GM18519 (cell line): ENCODE data around the gene CREB3L2.

Source experiments
- ATAC-seq: cut with Tn5 transposase; IDR thresholded peaks from one replicate; pipeline ENCODE4 v1.9.1; 2021; ENCODE audit warnings: mild to moderate bottlenecking, moderate library complexity; ENCODE audit not compliant: unreplicated experiment, low FRiP score

CREB3L2 gene

DNA sequence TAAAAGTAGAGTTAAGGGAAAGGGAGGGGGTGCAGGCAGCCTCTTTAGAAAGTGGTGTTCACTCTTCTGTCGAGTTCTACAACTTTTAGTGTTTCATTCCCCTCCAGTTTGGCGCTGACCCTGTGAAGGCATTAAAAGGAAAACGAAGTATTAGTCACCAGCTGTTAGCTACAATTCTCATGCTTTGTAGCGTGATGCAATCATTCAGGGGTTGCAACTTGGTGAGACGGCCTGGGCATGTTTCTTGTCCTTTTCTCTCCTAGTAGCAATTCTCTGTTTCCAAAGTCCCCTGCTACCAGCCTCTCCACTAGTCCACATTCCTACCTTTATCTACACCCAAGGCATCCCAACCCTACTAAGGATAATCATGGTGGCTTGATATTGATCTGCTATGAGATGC is 121.5 kb downstream of the CREB3L2 start:
- ATAC-seq: no peak

DNA sequence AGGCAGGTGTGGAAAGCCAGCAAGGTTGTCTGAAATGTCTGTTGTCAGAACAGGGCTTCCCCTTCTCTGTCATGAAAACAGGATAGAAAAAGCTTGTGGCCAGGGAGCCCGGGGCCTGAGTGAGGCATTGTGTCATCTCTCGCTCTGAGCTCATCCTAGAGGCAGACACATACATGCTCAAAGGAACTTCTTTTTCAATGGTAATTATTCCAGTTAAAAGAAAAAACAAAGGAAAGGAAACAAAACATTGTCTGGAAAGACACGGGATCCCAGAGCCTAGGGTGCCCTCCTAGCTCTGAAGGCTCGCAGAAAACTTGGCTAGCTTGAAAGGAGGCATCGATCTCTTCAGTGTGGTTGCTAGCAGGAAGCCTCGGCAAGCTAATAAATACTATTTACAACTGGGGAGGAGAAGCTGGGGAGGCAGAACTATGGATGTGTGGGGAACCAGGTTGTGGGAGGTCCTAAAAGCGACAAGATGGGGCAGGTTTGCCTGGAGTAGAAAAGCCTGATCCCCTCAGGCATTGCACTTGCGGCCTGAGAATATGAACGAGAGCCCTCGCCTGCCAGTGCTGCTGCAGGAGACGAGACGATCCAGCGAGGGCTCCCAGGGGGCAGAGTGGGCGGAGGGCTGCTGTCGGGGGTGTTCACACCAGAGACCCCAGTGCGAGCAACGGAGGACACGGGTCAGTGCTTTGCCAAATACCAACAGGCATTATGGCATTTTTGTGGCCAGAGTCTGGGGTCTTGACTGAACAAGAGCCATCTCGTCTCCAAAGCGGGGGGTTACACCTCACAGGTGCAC is 122.3 kb downstream of the CREB3L2 start:
- no peak for ATAC-seq

DNA sequence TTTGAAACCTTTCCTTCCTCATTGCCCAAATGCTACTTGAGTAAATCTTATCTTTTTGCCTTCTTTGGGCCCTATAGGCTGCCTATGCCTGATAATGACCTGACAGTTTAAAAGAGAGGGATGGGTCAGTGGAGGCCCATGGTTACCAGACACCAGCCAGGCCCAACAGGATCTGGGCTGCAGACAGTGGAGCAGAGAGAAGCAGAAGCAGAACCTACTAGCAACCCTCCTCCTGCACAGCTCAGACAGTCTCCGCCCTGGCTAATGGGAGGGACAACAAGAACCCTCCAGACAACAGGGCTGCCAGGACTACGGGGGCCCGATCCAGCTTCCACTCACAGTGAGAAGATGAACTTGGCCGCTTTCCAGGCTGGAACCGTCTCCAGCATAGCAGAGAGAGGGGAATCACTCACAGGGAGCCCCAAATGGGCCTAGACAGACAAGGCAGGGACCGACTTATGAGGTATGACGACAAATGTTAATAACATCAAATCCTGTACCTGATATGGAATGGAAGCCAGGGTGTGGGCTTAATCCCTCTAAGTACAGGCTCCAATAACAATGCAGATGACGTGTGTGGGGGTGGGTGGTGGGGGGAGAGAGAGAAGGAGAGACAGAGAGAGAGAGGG is 123.4 kb downstream of the CREB3L2 start:
- no peak for ATAC-seq

DNA sequence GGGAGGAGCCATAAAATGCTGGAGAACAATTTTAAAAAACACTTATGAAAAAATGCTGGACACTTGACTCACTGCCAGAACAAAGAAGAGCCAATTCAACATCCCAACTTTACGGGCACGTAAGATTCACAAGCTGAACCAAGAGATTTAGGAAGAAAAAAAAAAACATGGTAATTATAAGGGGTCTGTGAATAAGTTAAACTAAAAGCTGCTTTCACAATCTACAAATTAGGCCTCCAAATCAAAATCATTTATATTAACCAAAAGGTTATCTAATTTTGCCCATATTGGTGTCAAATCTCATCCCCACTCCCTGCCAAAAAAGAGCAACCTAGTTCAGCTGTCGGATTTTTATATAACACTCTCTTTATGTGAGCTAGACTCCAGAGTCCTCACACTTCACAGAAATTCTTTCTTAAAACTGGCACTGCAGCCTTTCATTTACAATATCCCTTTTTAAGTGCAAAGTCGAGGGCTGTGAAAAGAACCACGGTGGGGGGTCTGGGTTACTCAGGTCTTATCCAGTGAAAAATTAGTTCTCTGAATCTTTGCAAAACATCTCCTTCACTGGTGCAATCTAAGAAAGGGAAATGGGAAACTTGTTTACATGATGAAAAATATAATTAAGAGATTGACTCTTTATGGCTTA is 124.7 kb downstream of the CREB3L2 start:
- no peak for ATAC-seq

DNA sequence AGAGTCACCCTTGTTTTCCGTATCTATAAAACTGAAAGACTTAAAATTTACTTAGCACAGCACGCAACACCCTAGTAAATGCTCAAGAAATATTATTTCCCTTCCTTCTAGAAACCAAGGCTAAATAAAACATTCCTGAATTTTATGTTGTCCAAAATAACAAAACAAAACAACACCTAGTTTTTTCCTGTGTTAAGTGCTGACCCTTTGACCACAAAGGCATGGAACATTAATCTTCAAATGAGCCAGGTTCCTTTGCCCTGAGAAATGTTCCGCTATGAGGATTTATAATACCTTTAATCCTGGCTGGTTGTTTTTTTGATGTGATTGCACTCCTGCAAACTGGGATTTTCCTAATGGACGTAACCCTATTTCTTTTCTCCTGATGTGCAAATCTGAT is 126.1 kb downstream of the CREB3L2 start:
- ATAC-seq: no peak

DNA sequence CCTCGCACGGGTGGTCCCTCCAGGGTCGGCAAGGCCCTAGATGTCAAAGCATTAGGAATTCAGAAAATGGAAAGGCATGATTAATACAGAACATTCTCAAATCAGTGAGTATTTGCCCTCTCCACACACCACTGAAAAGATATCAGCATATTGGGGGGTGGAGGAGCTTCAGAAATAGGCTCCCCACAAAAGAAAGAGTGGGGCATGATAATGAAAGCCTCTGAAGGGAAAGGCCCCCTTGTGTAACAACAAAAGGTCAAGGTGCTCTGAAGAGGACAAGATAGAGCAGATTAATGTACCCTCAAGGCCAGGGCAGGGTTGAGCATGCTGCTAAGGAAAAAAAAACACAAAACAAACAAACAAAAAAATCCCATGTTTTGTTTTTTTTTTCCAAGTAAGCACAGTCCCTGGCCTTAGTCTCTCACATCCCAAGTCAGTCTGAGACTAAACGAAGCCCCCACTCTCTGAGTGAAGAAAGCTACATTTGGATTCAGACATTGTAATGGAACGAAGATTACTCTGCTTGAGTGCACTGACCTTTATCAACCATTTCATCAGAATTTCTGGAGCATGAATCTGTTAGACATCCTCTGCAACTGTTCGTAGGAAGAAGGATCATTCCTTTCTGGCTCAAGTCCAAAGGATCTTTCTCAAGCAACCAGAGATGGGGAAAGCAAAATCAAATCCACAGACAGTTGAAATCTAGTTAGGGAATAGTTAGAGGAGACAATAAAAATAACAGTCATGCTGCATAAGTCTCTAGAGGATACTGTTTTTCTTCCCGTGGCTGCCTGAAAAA is 127.7 kb downstream of the CREB3L2 start:
- ATAC-seq: no peak

DNA sequence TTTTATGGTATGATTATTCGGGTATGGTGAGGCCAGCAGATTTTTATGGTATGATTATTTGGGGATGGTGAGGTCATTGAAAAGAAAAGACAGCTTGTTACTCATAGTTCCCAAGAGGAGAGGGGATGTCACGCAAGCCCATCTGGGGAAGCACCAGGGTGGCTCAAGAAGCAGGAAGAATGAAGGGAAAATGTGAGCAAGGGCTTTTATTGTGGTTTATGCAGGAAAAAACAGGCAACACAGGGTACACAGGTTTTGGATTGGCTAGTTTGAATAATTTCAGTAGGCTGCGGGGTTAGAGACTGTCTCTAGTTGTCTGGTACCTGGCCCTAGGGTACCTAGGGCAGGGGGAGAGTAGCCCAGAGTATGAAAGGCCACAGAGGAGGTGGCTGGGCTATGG is 128.4 kb downstream of the CREB3L2 start:
- no peak for ATAC-seq

DNA sequence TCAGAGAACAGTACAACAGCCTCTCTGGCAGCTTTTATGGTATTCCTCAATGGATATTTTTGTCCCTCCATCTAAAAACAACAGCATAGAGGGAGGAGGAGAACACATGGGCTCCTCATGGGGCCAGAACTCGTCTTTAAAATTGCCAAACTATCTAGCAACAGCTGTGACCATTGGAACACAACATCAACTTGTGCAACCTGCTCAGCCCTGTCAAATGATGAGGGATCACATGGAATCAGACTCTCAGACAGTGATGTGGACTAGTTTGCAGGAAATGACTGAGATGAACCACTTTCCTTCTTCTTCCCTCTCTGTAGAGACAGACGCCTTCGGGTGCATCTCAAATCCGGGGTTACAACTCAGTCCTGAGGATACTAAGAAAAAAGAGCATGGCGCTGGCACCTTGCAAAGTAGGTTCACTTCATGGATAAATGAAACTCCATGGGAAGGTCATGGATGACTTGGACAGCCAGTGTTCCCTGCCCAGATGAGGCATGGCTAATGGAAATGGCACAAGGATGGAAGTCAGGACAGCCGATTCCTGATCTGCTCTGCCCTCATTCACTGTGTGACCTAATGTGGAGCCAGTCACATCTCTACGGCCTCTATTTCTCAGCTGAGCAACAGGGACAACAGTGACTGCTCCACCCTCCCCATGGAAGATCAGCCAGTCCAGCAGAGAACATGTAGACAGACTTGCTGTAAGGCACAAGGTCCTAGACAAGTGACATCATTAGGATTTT is 130.5 kb downstream of the CREB3L2 start:
- no peak for ATAC-seq

DNA sequence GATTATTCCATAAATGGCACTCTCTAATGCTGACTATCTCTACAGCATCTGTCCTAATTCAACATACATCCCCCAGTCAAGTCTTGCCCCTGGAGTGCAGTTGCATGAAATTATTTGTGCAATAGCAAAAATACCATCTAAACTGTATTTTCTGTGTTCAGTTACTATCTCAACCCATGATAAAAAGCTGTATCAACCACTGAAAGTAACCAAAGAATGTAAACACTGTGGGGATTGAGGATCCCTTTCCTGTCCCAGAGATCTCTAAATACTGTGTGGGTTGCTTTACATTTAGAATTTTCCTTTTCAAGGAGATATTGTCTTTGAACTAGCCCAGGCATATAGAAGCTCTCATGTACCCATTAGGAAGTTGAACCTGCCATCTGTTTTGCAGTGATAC is 131.2 kb downstream of the CREB3L2 start:
- no peak for ATAC-seq

DNA sequence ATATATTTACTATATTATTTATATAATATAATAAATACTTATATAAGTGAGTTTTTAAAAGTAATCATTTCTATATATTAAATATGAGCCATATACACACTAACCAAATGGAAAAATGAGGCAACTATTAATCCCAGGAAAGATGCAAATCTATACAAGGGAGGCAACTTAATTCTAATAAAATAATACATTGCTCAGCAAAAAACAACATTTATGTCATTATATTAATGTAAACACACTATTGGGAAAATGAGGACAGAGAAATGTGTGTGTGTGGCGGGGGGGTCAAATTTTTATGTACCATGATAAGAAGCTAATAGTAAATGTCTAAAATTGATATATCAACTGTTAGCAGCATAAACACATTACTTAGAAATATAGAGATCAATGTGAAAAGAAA is 131.8 kb downstream of the CREB3L2 start:
- ATAC-seq: no peak

DNA sequence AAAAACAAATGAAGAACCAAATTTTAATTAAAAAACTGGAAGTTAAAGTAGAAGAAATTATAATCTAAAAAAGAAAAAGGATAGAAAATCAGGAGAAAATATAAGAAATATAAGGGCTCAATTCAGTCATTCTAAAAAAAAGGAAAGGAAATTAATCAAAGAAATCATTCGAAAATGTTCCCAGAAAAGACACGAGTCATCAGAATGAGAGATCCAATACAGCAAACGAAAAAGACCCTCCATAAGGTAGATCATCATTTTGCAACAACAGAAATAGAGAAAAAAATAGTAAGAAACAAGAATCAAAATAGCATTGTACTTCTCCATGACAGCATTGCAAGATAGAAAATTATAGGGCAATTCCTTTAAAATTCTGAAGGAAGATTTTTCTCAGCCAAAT is 132.6 kb downstream of the CREB3L2 start:
- ATAC-seq: no peak

DNA sequence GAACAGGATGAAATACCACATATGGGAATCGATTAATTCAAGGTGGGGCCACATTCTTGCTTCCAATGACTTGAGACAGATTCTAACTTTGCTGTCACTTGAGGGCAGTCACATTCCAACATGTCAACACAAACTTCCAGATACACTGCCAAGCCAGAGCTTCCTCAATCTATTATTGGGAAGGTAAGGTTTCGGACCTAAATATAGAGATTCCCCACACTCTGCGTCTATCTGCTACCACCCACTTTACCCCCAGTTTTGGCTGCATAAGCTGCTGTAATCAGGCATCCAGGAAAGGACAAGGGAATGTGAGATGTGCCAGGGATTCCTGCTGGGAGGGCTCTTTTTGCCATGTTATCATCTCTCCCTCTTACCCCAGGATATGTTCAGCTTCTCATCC is 134.6 kb downstream of the CREB3L2 start:
- ATAC-seq: no peak

DNA sequence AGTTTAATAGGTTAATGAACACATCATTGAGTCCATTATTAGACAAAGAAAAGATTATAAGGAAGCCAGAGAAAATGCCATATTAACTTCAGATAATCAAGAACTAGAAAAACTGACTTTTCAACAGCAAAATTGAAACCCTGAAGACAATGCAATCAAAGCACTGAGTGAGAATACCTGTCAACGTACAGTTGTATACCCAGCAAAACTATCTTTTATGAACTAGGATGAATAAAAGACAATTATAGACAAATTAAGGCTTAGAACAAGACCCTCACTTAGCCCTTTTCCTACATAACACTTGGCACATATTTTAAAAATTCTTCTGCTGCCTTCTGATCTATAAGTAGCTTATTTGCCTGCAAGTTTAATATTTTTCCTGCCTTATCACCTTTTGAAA is 136.1 kb downstream of the CREB3L2 start:
- ATAC-seq: no peak

DNA sequence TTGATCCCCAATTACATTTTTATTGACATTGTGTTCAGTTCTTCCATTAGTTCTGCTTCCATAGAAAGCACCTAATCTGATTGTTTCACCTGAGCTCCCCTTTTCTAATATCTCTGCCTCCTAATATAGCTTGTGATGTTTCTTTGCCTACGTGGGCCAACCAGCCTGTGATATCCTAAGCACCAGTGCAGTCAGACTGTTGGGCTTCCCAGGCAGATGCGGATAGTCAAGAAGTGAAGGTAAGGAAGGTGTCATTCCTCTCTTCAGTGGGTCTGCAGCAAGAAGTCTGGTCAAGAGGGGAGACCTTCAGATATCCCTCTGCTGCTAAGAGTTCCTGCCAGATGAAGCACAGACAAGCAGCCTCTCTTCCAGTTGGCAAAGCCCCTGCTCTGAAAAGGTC is 138.9 kb downstream of the CREB3L2 start:
- ATAC-seq: no peak

DNA sequence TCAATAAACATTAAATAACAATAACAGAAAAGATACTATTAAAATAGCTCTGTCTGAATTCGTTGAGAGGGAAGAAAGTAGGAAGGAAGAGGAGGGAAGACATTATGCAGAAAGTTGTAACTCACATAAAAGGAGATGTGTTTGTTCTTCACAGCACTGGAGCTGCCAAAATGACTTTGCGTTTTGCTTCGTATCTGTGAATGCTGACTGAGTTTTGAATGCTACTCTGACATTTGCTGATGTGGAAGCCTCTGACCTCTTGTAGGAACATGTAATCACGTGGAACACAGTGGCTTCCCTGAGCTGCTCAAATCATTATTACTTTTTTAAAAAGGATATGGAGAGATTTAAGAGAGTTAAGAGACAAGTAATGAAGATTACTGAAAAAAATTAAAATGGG is 139.5 kb downstream of the CREB3L2 start:
- ATAC-seq: no peak

DNA sequence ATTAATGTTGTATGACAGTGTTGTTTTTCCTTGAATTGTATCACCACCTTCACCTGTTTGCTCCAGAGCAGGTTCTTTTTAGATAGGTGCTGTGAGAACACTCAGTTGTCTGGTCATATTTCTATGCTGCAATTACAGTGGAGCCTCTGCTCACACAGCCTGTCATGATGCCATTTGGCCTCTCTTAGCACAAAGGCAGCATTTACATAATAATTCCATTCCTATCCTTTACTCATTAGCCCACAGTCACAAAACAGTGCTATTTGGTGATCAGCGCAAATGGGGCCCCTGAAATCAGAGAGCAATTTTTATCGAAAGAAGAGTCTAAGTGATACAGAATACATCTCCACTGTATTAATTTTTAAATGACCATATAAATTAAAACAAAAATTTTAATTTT is 141.3 kb downstream of the CREB3L2 start:
- no peak for ATAC-seq

DNA sequence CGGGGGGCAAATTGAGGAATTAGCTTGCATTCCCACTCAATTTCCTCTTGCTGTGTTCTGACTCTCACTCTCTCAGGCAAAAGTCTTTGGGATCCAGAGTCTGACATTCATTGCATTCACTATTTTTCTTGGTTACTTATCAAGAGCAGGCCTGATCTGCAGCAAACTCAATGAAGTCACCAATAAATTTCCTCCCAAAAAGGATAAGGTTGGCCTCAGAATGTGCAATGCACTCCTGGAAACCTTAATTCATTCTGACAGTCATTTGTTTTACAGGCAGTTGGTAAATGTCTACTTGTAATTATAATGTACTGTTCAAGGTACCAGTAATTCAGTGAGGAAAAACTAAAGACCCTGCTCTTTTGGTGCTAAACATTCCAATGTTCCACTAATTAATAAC is 148.8 kb downstream of the CREB3L2 start:
- ATAC-seq: no peak

DNA sequence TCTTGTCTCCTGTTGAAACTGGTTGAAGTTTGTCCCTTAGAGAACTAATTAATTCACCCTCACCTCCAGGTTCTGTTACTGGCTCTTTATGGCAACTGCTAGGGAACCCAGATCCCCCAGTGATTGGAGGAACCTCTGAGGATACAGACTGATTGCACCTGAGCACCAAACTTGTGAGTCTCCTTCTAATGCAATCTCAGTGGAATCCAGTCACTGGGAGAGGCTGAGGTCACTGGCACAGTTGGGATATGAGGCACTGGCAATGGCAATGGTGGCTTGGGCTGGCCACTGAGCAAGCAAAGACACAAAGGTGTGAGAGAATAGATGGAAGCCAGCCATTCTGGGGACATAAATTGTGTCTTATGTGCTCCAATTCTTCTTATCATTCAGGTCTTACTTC is 149.8 kb downstream of the CREB3L2 start:
- no peak for ATAC-seq

DNA sequence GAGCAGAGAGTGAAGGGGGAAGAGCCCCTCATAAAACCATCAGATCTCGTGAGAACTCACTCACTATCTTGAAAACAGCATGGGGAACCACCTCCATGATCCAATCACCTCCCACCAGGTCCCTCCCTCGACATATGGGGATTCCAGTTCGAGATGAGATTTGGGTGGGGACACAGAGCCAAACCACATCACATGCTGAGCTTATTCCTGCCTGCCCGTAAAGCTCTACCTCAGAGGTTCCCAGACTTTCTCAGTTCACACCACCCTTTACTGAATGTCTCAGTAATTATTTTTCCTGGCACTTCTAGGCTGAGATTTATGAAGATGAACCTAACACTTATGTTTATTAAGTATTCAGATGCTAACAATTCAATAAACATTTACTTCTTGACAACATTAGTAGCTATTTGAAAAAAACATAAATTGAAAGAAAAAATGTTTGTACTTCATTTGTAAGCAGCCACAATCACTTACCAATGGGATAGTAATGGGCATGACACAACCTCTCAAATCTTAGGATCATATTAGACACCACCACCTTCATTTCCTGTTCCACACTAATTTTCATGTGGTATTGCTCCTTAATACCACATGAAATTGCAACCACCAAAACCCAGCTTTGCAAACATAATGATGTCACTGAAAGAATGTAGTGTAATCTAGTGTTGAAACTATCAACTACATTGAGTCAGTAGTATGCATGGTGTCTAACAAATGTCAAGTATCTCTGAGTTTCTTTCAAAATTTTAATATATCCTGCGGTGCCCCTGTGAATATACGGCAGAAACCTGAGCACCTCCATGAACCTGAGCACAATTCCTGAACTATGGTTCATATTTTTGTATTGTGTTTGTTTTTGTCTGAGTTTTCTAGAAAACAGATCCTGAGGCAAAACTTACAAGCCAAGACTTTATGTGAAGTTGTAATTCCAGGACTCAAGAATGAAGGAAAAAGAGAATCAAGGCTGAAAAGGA is 150.6 kb downstream of the CREB3L2 start:
- no peak for ATAC-seq
